Endothelial cell of umbilical vein (primary cell): ENCODE measurements around the gene KRTAP10-1. TPM values are rescaled to one million over a fixed set of nuclear protein-coding genes. Genes with fewer than 3 reads are reported as not detected.

Source experiments
- BruUV-seq: library from RNA; stranded (reverse); fragments of 400-500 nt; replicated peaks from 2 replicates; lab custom pipeline; 2021; lab: Mats Ljungman, UMichigan
- CTCF ChIA-PET: fragments of 300-600, 350-600 bp; sonication (Branson Sonifier 250); formaldehyde crosslinking; loops from one replicate; lab custom pipeline; 2021; ENCODE audit warnings: antibody characterized with exemption, inconsistent platforms; lab: Charles Lee
- POLR2A ChIA-PET: fragments of 300-600, 350-600 bp; sonication (Branson Sonifier 250); formaldehyde crosslinking; loops from one replicate; lab custom pipeline; 2021; ENCODE audit warnings: antibody characterized with exemption, inconsistent platforms; lab: Charles Lee
- DNase-seq: peaks from one replicate; pipeline ENCODE4 v3.0.0-alpha.2; 2011; ENCODE audit warnings: low read depth, low spot score
- FAIRE-seq: peaks from 2 replicates; lab custom pipeline; 2011; peaks lifted over from hg19 to GRCh38; lab: Jason Lieb, UNC
- H2AFZ ChIP-seq: 2 replicates; pipeline ENCODE4 v1.6.0; 2012; ENCODE audit warnings: low read depth, low read length, control low read depth, inconsistent platforms
- H3K27ac ChIP-seq: 2 replicates; pipeline ENCODE4 v1.5.1; 2011; ENCODE audit warnings: low read depth, mild to moderate bottlenecking, control low read depth, low read length, moderate library complexity; ENCODE audit not compliant: insufficient read depth
- H3K27me3 ChIP-seq, 2 experiments: 2 replicates each; pipeline versions ENCODE4 v1.6.0 to v1.6.1; 2011; ENCODE audit warnings: low read length in 2 of 2, mixed read lengths in 1 of 2; ENCODE audit not compliant: control insufficient read depth in 2 of 2, insufficient read depth in 2 of 2
- H3K36me3 ChIP-seq, 2 experiments: 2 replicates in 1 of 2; 3 replicates in 1 of 2; pipeline ENCODE4 v1.5.1; 2011; ENCODE audit warnings: low read length in 2 of 2, mild to moderate bottlenecking in 1 of 2, moderate library complexity in 1 of 2; ENCODE audit not compliant: control insufficient read depth in 2 of 2, insufficient read depth in 2 of 2; ENCODE audit errors: extremely low read depth in 1 of 2
- H3K4me1 ChIP-seq: 3 replicates; pipeline ENCODE4 v1.5.1; 2011; ENCODE audit warnings: mild to moderate bottlenecking, low read length; ENCODE audit not compliant: control insufficient read depth, insufficient read depth; ENCODE audit errors: extremely low read depth
- H3K4me2 ChIP-seq: 2 replicates; pipeline ENCODE4 v1.6.1; 2011; ENCODE audit warnings: low read length, control low read depth, mixed read lengths; ENCODE audit not compliant: insufficient read depth
- H3K4me3 ChIP-seq, 3 experiments: fragments of 200-600 bp in 1 of 3; sonication (generic), shearing (Covaris generic) in 1 of 3; replicated peaks in 1 of 3; 2 replicates each; pipeline ENCODE4 v1.5.1; 2011 to 2016; ENCODE audit warnings: control low read depth in 3 of 3, low read length in 3 of 3, mild to moderate bottlenecking in 2 of 3, inconsistent platforms in 1 of 3, low read depth in 1 of 3, moderate library complexity in 1 of 3; ENCODE audit not compliant: insufficient read depth in 1 of 3
- H3K79me2 ChIP-seq: 2 replicates; pipeline ENCODE4 v1.6.0; 2012; ENCODE audit warnings: low read length, inconsistent platforms; ENCODE audit not compliant: control insufficient read depth, insufficient read depth
- H3K9ac ChIP-seq: replicated peaks from 2 replicates; pipeline ENCODE3; 2011; ENCODE audit warnings: low read length, control low read depth; ENCODE audit not compliant: insufficient read depth; ENCODE audit errors: extremely low read depth
- H3K9me1 ChIP-seq: replicated peaks from 3 replicates; pipeline ENCODE4 v1.6.0; 2011; ENCODE audit warnings: mild to moderate bottlenecking, low read length; ENCODE audit not compliant: control insufficient read depth, insufficient read depth; ENCODE audit errors: extremely low read depth
- H3K9me3 ChIP-seq: replicated peaks from 2 replicates; pipeline ENCODE4 v1.5.1; 2012; ENCODE audit warnings: low read length, inconsistent platforms; ENCODE audit not compliant: control insufficient read depth, insufficient read depth
- H4K20me1 ChIP-seq: replicated peaks from 2 replicates; pipeline ENCODE3; 2011; ENCODE audit warnings: mild to moderate bottlenecking, low read length; ENCODE audit not compliant: control insufficient read depth, insufficient read depth; ENCODE audit errors: extremely low read depth
- EZH2 ChIP-seq: IDR thresholded peaks from 2 replicates; pipeline ENCODE4 v1.6.1; 2012; ENCODE audit warnings: borderline replicate concordance, low read depth, mild to moderate bottlenecking, moderate library complexity, low read length, inconsistent platforms; ENCODE audit not compliant: severe bottlenecking
- FOS ChIP-seq: IDR thresholded peaks from 2 replicates; pipeline ENCODE4 v1.6.1; 2011; ENCODE audit warnings: mild to moderate bottlenecking, low read length, moderate library complexity, borderline replicate concordance; ENCODE audit not compliant: insufficient read depth
- GATA2 ChIP-seq: IDR thresholded peaks from 2 replicates; pipeline ENCODE4 v1.7.0; 2011; ENCODE audit warnings: low read depth, mild to moderate bottlenecking, moderate library complexity, mixed read lengths, low read length; ENCODE audit not compliant: insufficient read length, insufficient read depth
- JUN ChIP-seq: IDR thresholded peaks from 2 replicates; pipeline ENCODE4 v1.6.1; 2011; ENCODE audit warnings: borderline replicate concordance, low read depth; ENCODE audit not compliant: insufficient read length, insufficient read depth
- MAX ChIP-seq: IDR thresholded peaks from 2 replicates; pipeline ENCODE4 v1.6.1; 2011; ENCODE audit not compliant: insufficient read depth, insufficient read length
- MYC ChIP-seq: IDR thresholded peaks from one replicate; pipeline ENCODE4 v1.6.1; 2011; ENCODE audit warnings: mild to moderate bottlenecking, low read depth, low read length
- POLR2A ChIP-seq: IDR thresholded peaks from 2 replicates; pipeline ENCODE4 v1.6.1; 2012; ENCODE audit warnings: low read depth, mild to moderate bottlenecking, control low read depth, low read length
- POLR2AphosphoS5 ChIP-seq: IDR thresholded peaks from 2 replicates; pipeline ENCODE4 v1.6.1; 2012; ENCODE audit warnings: low read depth, mild to moderate bottlenecking, control low read depth, low read length, moderate library complexity; ENCODE audit not compliant: insufficient read depth
- dilution Hi-C: fragments of 300-500 bp; cut with MboI; formaldehyde crosslinking; loops from one replicate; pipeline ENCODE4 v1.15.0; 2019; ENCODE audit warnings: low sequenced_read_pairs; ENCODE audit not compliant: extremely low pct_ligation_motif_present
- intact Hi-C: fragments of 100-400 bp; cut with micrococcal nuclease; formaldehyde crosslinking; loops from one replicate; pipeline ENCODE4 v1.10.0; 2022
- polyA plus RNA-seq, 4 experiments: library from polyadenylated mRNA; depleted of rRNA in 3 of 4; stranded (reverse) in 3 of 4; unstranded in 1 of 4; fragments of >200 nt; gene quantifications; 2 replicates each; pipeline versions ENCODE4 v1.2.1 to v1.2.3, GENCODE V29; 2011 to 2012; ENCODE audit warnings: missing spikeins in 1 of 4
- total RNA-seq: library from RNA; stranded (reverse); gene quantifications from 2 replicates; pipeline ENCODE4 v1.2.3, GENCODE V29; 2021
- TF ChIP-seq, protein P1 (sequence below), 2 donors: IDR thresholded peaks; 1 replicate in 1 of 2; 2 replicates in 1 of 2; pipeline ENCODE4 v1.5.1; 2011; ENCODE audit warnings: low read length in 2 of 2, mild to moderate bottlenecking in 2 of 2, moderate library complexity in 2 of 2, control low read depth in 1 of 2, inconsistent platforms in 1 of 2, low read depth in 1 of 2; ENCODE audit not compliant: insufficient read depth in 1 of 2; ENCODE audit errors: extremely low read depth in 1 of 2

Gene KRTAP10-1
- total and polyA plus RNA-seq, 2 donors (not counting 3 experiments of a cell fraction or from before 2014, with no cell fraction given) = not detected

DNA sequence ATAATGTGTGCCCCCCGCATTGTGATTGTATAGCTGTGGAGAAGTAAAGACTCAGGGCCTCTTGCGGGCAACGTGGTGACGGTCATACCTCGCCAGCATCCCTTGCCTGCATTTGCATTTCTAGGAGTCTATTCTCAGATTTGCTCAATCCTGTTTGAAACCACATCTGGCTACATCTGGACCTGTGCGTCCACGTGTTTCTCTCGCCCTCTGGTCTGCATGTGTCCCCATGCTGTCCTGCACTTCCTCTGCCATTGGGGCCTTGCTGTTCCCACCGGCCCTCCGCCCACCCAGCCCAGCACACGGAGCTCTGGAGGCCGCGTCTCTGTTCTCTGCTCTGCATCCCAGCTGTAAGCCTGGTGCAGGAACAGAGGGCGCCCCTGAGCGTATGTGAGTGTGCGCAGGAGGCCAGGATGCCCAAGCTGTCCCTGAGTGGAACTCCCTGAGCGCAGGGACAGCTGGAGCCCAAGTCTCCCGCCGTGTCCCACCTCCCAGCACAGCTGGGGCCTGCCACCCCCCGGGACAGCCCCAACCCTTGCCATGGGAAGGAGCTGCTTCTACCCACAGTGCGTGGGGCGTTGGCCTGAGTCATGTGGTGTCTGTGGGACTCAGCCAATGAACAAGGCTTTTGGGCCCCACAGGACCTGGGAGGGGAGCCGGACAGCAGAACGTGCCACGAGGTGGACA, 9.7 kb upstream of the KRTAP10-1 start:
- CTCF ChIA-PET = no interaction called here
- TF ChIP-seq MYC = no peak
- no peak for TF ChIP-seq FOS
- no peak for TF ChIP-seq GATA2
- TF ChIP-seq EZH2 = no peak
- no peak for TF ChIP-seq JUN
- TF ChIP-seq POLR2AphosphoS5 = no peak
- TF ChIP-seq, protein P1, sequence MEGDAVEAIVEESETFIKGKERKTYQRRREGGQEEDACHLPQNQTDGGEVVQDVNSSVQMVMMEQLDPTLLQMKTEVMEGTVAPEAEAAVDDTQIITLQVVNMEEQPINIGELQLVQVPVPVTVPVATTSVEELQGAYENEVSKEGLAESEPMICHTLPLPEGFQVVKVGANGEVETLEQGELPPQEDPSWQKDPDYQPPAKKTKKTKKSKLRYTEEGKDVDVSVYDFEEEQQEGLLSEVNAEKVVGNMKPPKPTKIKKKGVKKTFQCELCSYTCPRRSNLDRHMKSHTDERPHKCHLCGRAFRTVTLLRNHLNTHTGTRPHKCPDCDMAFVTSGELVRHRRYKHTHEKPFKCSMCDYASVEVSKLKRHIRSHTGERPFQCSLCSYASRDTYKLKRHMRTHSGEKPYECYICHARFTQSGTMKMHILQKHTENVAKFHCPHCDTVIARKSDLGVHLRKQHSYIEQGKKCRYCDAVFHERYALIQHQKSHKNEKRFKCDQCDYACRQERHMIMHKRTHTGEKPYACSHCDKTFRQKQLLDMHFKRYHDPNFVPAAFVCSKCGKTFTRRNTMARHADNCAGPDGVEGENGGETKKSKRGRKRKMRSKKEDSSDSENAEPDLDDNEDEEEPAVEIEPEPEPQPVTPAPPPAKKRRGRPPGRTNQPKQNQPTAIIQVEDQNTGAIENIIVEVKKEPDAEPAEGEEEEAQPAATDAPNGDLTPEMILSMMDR (IDR thresholded peaks at IDR 0.05; ENCODE audit: extremely low read depth in 1 of 2, insufficient read depth in 1 of 2, low read depth in 1 of 2, low read length in 2 of 2) = no peak
- TF ChIP-seq MAX = no peak
- TF ChIP-seq POLR2A = no peak
- FAIRE-seq (no peak), DNase-seq (no peak)
- Histone ChIP-seq H3K27ac (no peak overlapping the region), H3K27me3 (peaks cover 3 to 12% of the 10 kb centered on the region in 2 experiments), H3K4me2 (no peak overlapping the region), H3K9me1 (no peaks in the 10 kb centered on the region), H3K4me1 (no peaks in the 10 kb centered on the region), H3K4me3 (no peak overlapping the region), H4K20me1 (no peaks in the 10 kb centered on the region), H2AFZ (no peak overlapping the region), H3K9me3 (no peaks in the 10 kb centered on the region), H3K36me3 (no peaks in the 10 kb centered on the region), H3K79me2 (no peaks in the 10 kb centered on the region), H3K9ac (no peak overlapping the region)
- intact Hi-C loops (no loop called here), dilution Hi-C loops (no loop called here)
- POLR2A ChIA-PET = no interaction called here
- BruUV-seq = no TSS peak
